ENCODE data around the gene OSER1. TPM values are rescaled to one million over a fixed set of nuclear protein-coding genes. Genes with fewer than 3 reads are reported as not detected.

The OSER1 gene
- total RNA-seq, 4 donors from 2014 or later, result 39.0 to 61.4 (median 54.2) TPM

DNA sequence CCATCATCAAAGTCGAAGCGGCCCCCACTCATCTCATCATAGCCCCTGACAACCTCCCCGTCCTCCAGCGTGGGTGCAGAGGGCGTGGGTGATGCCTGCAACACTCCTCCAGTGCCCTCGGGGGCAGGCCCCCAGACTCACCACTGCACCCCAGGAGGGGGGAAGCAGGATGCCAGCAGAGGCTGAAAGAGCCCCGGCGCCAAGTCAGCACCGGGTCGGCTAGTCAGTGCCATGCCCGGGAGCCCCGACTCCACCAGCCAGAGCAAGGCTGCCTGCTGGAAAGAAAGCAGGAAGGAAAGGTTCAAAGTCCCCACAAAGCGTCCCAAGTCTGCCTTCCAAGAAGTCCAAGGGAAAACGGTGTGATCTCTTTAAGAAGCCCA, 23.9 kb downstream of the OSER1 start:
- TF ChIP-seq, protein P1, sequence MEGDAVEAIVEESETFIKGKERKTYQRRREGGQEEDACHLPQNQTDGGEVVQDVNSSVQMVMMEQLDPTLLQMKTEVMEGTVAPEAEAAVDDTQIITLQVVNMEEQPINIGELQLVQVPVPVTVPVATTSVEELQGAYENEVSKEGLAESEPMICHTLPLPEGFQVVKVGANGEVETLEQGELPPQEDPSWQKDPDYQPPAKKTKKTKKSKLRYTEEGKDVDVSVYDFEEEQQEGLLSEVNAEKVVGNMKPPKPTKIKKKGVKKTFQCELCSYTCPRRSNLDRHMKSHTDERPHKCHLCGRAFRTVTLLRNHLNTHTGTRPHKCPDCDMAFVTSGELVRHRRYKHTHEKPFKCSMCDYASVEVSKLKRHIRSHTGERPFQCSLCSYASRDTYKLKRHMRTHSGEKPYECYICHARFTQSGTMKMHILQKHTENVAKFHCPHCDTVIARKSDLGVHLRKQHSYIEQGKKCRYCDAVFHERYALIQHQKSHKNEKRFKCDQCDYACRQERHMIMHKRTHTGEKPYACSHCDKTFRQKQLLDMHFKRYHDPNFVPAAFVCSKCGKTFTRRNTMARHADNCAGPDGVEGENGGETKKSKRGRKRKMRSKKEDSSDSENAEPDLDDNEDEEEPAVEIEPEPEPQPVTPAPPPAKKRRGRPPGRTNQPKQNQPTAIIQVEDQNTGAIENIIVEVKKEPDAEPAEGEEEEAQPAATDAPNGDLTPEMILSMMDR (IDR thresholded peaks at IDR 0.05; ENCODE audit: low read depth), result no peak

- TF ChIP-seq, protein P1 (IDR thresholded peaks at IDR 0.05; ENCODE audit: low read depth), result no peak
These were observed 24.4 kb downstream of the OSER1 start for GRCh38 chr20:44186201-44186600.

GRCh38 chr20:44185574-44185973, 25.0 kb downstream of the OSER1 start:
- TF ChIP-seq, protein P1 (IDR thresholded peaks at IDR 0.05; ENCODE audit: low read depth), result no peak

DNA sequence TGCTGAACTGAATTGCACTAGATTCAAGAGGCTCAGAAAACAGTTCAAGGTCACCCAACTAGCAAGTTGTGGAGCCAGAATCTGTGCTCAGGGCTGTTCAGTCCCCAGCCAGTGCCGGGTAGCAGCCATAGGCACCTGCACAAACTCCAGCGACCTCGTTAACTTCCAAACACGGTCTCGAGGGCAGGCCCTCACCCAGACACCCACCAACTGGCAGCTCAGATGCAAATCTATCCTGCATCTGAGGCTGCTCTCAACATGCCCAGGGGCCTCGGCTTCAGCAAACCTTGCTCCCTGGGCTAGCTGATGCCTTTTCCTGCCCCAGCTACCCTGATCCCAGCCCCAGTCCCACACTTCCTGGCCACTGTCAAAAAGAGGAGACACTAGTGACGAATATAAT, 27.3 kb downstream of the OSER1 start:
- TF ChIP-seq, protein P1 (IDR thresholded peaks at IDR 0.05; ENCODE audit: low read depth), result no peak

DNA sequence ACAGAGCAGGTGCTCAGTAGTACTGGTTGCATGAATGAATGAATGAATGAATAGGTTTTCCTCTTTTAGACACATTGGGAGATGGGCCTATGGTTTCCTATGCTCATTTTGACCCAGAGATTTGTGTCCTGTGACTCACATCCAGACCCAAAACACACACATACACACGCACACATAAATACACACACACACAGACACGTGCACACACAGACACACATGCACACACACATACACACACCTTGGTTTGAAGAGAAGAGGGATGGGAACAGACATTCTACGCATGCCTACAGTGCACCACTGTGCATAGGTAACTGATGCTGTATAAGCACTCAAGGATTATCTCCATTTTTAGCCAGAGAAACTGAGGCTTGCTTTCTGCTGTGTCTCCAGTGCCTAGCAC, 27.7 kb downstream of the OSER1 start:
- TF ChIP-seq, protein P1 (IDR thresholded peaks at IDR 0.05; ENCODE audit: low read depth), result no peak

DNA sequence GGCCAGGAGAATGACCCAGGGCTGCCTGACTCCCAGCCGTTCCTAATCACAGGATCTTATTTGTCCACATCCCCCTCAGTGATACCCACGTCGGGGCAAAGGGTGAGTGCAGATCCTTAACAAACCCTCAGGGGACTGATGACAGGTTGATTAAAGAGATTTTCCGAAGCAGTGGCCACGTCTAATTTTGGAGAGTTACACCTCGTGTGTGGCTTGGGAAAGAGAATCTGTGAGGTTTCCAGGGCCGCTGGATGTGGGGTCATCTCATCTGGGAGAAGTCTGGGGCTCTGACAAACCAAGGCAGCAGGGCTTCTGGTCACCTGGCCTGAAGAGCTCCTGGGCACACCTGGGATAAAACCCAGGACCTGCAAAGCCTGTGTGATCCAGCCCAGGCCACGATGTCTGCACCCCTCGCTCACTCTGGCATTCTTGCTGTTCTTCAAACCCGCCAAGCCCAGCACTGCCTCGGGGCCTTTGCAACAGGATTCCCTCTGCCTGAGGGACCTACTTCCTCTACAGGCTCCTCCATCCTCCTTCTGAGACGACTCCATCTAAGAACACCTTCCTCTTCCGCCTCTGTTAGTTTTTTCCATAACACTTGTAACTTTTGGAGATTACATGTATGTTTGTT, 28.3 kb downstream of the OSER1 start:
- TF ChIP-seq, protein P1 (IDR thresholded peaks at IDR 0.05; ENCODE audit: low read depth), result no peak

DNA sequence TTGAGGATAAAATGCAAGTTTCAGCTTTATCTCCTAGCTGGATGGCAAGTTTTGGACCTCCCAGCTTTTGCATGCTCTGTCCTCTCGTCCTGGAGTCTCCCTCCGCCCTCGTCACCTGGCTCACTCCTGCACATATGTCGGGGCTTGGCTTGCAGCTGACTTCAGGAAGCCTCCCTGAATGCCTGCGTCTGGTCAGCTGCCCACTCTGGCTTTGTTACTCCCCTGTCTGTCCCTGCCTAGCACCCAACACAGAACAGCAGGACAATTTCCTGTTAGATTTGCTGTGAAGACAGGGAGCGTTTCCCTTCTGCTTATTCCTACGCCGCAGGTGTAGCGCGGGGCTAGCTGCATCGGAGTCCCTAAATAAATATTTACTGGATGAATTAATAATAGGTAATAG, 29.0 kb downstream of the OSER1 start:
- TF ChIP-seq, protein P1 (IDR thresholded peaks at IDR 0.05; ENCODE audit: low read depth), result no peak
